K562 (cell line): ENCODE results near the gene TEX54. TPM values are rescaled to one million over a fixed set of nuclear protein-coding genes. Genes with fewer than 3 reads are reported as not detected.
A peak's percentile ranks its signal among the peaks of the same experiment; 100 is the strongest.

Source experiments
- CBFA2T2 ChIP-seq: fragments of 450-650 bp; conservative IDR thresholded peaks from 2 replicates; pipeline ENCODE4 v1.6.1; 2017; ENCODE audit warnings: mild to moderate bottlenecking
- CHCHD3 ChIP-seq: fragments of 250-450 bp; sonication (Bioruptor Pico); IDR thresholded peaks from 2 replicates; pipeline ENCODE4 v2.1.2; 2022; ENCODE audit warnings: mild to moderate bottlenecking
- CHD4 ChIP-seq: fragments of 200-600 bp; sonication (generic); IDR thresholded peaks from 3 replicates; pipeline ENCODE4 v1.6.1; 2012; ENCODE audit warnings: low read depth, mild to moderate bottlenecking, mixed read lengths, low read length, inconsistent platforms; ENCODE audit not compliant: insufficient read depth, insufficient replicate concordance, poor library complexity, severe bottlenecking
- CSDE1 ChIP-seq, 2 experiments: fragments of 450-650 bp; IDR thresholded peaks; 2 replicates each; pipeline ENCODE4 v1.6.1; 2016; ENCODE audit warnings: mild to moderate bottlenecking in 1 of 2
- SOX6 ChIP-seq: fragments of 450-650 bp; IDR thresholded peaks from 2 replicates; pipeline ENCODE4 v1.6.1; 2014; ENCODE audit warnings: mild to moderate bottlenecking
- SP2 ChIP-seq: IDR thresholded peaks from 2 replicates; pipeline ENCODE4 v1.6.1; 2011; ENCODE audit warnings: mild to moderate bottlenecking, low read depth, low read length, moderate library complexity; ENCODE audit not compliant: poor library complexity, severe bottlenecking; ENCODE audit errors: extremely low read depth
- SREBF2 ChIP-seq: sonication (generic); formaldehyde crosslinking; IDR thresholded peaks from 2 replicates; pipeline ENCODE4 v1.4.0; 2020; ENCODE audit warnings: mild to moderate bottlenecking, missing genetic modification reagents
- YY1 ChIP-seq, 3 experiments: IDR thresholded peaks; 2 replicates each; pipeline ENCODE4 v1.6.1; 2011; ENCODE audit warnings: low read length in 2 of 3, mild to moderate bottlenecking in 2 of 3, moderate library complexity in 2 of 3, borderline replicate concordance in 1 of 3, control low read depth in 1 of 3, low read depth in 1 of 3; ENCODE audit not compliant: insufficient read depth in 3 of 3, insufficient replicate concordance in 2 of 3, control insufficient read depth in 1 of 3, insufficient read length in 1 of 3; ENCODE audit errors: extremely low read depth in 1 of 3
- polyA plus RNA-seq, 8 experiments: library from polyadenylated mRNA; depleted of rRNA in 4 of 8; stranded (reverse) in 5 of 8; unstranded in 3 of 8; fragments of >200 nt; fragmentation: Nextera tagmentation in 2 of 8; fragmentation: Illumina TruSeq in 1 of 8; extraction: Ambion mirVana in 2 of 8; extraction: Trizol in 1 of 8; gene quantifications; 2 replicates each; pipeline versions ENCODE4 v1.2.1 to v1.2.3, GENCODE V29; 2011 to 2014; ENCODE audit warnings: inconsistent platforms in 1 of 8, missing spikeins in 1 of 8
- total RNA-seq, 7 experiments: library from RNA; depleted of rRNA in 6 of 7; stranded (reverse); fragments of >200 nt in 6 of 7; fragmentation: Illumina TruSeq in 2 of 7; extraction: Trizol in 2 of 7; gene quantifications; 2 replicates each; pipeline versions ENCODE4 v1.2.1 to v1.2.3, GENCODE V29; 2011 to 2021; ENCODE audit warnings: low replicate concordance in 1 of 7
- TF ChIP-seq, protein P1 (sequence below): fragments of 250-450 bp; sonication (Bioruptor Pico); IDR thresholded peaks from 2 replicates; pipeline ENCODE4 v1.4.0; 2020
- TF ChIP-seq, protein P2 (sequence below): fragments of 250-450 bp; sonication (Bioruptor Pico); IDR thresholded peaks from 2 replicates; pipeline ENCODE4 v1.8.0; 2022; ENCODE audit warnings: moderate library complexity, mild to moderate bottlenecking, inconsistent platforms

Gene TEX54
- total and polyA plus RNA-seq, 9 of the 15 experiments (the other 6 are each of a cell fraction or from before 2014, with no cell fraction given), result not detected

DNA sequence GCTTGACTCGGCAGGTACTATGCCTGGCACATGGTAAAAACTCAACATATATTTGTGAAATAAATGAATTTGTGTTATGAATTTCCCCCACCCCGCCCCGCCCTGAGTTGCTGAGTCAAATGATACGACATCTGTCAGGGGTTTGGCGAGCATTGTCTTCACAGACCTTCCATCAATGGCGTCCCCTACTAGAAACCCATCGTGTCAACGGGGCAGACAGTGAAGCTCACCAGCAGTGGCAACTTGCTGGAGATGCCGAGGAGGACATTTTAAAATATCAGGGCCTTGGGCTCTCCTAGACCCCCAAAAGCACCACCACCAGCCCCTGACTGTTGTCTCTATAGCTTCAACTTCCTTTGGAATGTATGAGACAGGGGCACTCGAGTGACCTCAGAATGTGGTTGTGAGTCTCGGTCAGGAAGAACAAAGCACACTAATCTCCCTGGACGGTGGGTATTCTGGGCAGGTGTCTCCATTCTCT, 26.6 kb downstream of the TEX54 start (continued):
- TF ChIP-seq SP2 (no peak), YY1 (IDR thresholded peaks at IDR 0.05; ENCODE audit: borderline replicate concordance in 1 of 3, control insufficient read depth in 1 of 3, extremely low read depth in 1 of 3, insufficient read depth in 3 of 3, insufficient read length in 1 of 3, insufficient replicate concordance in 2 of 3, low read depth in 1 of 3, low read length in 2 of 3) (peak in 2 of 3 experiments; percentile 65 to 83), CHD4 (no peak), CBFA2T2 (no peak), CHCHD3 (CRISPR knock-in tag) (no peak), SOX6 (no peak), CSDE1 (IDR thresholded peaks at IDR 0.05) (no peak), SREBF2 (CRISPR knock-in tag) (no peak)
- TF ChIP-seq, protein P1, sequence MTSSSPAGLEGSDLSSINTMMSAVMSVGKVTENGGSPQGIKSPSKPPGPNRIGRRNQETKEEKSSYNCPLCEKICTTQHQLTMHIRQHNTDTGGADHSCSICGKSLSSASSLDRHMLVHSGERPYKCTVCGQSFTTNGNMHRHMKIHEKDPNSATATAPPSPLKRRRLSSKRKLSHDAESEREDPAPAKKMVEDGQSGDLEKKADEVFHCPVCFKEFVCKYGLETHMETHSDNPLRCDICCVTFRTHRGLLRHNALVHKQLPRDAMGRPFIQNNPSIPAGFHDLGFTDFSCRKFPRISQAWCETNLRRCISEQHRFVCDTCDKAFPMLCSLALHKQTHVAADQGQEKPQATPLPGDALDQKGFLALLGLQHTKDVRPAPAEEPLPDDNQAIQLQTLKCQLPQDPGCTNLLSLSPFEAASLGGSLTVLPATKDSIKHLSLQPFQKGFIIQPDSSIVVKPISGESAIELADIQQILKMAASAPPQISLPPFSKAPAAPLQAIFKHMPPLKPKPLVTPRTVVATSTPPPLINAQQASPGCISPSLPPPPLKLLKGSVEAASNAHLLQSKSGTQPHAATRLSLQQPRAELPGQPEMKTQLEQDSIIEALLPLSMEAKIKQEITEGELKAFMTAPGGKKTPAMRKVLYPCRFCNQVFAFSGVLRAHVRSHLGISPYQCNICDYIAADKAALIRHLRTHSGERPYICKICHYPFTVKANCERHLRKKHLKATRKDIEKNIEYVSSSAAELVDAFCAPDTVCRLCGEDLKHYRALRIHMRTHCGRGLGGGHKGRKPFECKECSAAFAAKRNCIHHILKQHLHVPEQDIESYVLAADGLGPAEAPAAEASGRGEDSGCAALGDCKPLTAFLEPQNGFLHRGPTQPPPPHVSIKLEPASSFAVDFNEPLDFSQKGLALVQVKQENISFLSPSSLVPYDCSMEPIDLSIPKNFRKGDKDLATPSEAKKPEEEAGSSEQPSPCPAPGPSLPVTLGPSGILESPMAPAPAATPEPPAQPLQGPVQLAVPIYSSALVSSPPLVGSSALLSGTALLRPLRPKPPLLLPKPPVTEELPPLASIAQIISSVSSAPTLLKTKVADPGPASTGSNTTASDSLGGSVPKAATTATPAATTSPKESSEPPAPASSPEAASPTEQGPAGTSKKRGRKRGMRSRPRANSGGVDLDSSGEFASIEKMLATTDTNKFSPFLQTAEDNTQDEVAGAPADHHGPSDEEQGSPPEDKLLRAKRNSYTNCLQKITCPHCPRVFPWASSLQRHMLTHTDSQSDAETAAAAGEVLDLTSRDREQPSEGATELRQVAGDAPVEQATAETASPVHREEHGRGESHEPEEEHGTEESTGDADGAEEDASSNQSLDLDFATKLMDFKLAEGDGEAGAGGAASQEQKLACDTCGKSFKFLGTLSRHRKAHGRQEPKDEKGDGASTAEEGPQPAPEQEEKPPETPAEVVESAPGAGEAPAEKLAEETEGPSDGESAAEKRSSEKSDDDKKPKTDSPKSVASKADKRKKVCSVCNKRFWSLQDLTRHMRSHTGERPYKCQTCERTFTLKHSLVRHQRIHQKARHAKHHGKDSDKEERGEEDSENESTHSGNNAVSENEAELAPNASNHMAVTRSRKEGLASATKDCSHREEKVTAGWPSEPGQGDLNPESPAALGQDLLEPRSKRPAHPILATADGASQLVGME, result no peak
- TF ChIP-seq, protein P2, sequence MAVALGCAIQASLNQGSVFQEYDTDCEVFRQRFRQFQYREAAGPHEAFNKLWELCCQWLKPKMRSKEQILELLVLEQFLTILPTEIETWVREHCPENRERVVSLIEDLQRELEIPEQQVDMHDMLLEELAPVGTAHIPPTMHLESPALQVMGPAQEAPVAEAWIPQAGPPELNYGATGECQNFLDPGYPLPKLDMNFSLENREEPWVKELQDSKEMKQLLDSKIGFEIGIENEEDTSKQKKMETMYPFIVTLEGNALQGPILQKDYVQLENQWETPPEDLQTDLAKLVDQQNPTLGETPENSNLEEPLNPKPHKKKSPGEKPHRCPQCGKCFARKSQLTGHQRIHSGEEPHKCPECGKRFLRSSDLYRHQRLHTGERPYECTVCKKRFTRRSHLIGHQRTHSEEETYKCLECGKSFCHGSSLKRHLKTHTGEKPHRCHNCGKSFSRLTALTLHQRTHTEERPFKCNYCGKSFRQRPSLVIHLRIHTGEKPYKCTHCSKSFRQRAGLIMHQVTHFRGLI (CRISPR knock-in tag), result no peak
